Spleen (tissue), 11 donors: ENCODE results near the gene ACOX3. TPM values are rescaled to one million over a fixed set of nuclear protein-coding genes. Genes with fewer than 3 reads are reported as not detected.

Experiments
- DNase-seq: peaks from one replicate; pipeline ENCODE4 v3.0.0-alpha.2; 2020
- H3K27ac ChIP-seq, 8 donors: fragments of 200-600 bp; sonication (generic) in 7 of 8; 1 replicate in 4 of 8; 2 replicates in 4 of 8; pipeline versions ENCODE4 v1.5.0 to v1.8.0; 2016 to 2021; ENCODE audit warnings: inconsistent platforms in 4 of 8, mild to moderate bottlenecking in 4 of 8, moderate library complexity in 1 of 8
- H3K27me3 ChIP-seq, 7 donors: fragments of 200-600 bp; sonication (generic) in 6 of 7; replicated peaks in 1 of 7; 1 replicate in 4 of 7; 2 replicates in 3 of 7; pipeline versions ENCODE4 v1.5.0 to v1.8.0; 2016 to 2021; ENCODE audit warnings: inconsistent platforms in 3 of 7, mild to moderate bottlenecking in 1 of 7
- H3K36me3 ChIP-seq, 6 donors: fragments of 200-600 bp; sonication (generic) in 5 of 6; 1 replicate in 4 of 6; 2 replicates in 2 of 6; pipeline versions ENCODE4 v1.5.0 to v1.8.0; 2016 to 2021; ENCODE audit warnings: inconsistent platforms in 2 of 6
- H3K4me1 ChIP-seq, 6 donors: fragments of 200-600 bp; sonication (generic) in 5 of 6; 1 replicate in 3 of 6; 2 replicates in 3 of 6; pipeline versions ENCODE4 v1.5.0 to v1.8.0; 2016 to 2021; ENCODE audit warnings: inconsistent platforms in 3 of 6
- H3K4me3 ChIP-seq, 8 donors: fragments of 200-600 bp; sonication (generic) in 7 of 8; 1 replicate in 4 of 8; 2 replicates in 4 of 8; pipeline versions ENCODE4 v1.5.0 to v1.8.0; 2016 to 2021; ENCODE audit warnings: inconsistent platforms in 4 of 8, mild to moderate bottlenecking in 4 of 8, moderate library complexity in 2 of 8
- H3K9me3 ChIP-seq, 8 donors: fragments of 200-600 bp; sonication (generic) in 7 of 8; 1 replicate in 4 of 8; 2 replicates in 4 of 8; pipeline versions ENCODE4 v1.5.0 to v1.8.0; 2016 to 2021; ENCODE audit warnings: inconsistent platforms in 4 of 8
- POLR2A ChIP-seq, 3 donors: fragments of 450-650 bp; IDR thresholded peaks; one replicate each; pipeline ENCODE4 v1.5.1; 2017; ENCODE audit warnings: antibody characterized with exemption in 3 of 3, mild to moderate bottlenecking in 1 of 3
- POLR2AphosphoS5 ChIP-seq, 3 donors: sonication (generic); formaldehyde crosslinking; IDR thresholded peaks; one replicate each; pipeline ENCODE4 v1.5.1; 2017; ENCODE audit warnings: antibody characterized with exemption in 3 of 3
- WGBS, 5 donors: extraction: QIAGEN DNeasy Blood & Tissue Kit in 3 of 5; methylation state at CpG; one replicate each; pipeline versions ENCODE4 v1.1.5 to v1.1.7; 2013 to 2018; 5-methylcytosine and 5-hydroxymethylcytosine counted together
- intact Hi-C: fragments of 100-400 bp; cut with DNase I; formaldehyde crosslinking; loops from one replicate; pipeline ENCODE4 v1.15.0; 2023; ENCODE audit warnings: low total_unique reads
- polyA plus RNA-seq, 3 donors: library from polyadenylated mRNA; stranded (reverse); fragments of 200-250 nt; gene quantifications; one replicate each; pipeline ENCODE4 v1.2.1, GENCODE V29; 2013
- total RNA-seq, 7 donors: library from RNA; depleted of rRNA in 3 of 7; stranded (reverse); fragments of >200 nt in 3 of 7; fragmentation: NEBNext Ultra II Directional in 4 of 7; extraction: Animal tissue kit (Norgen Biotek cat#: 25700) in 4 of 7; gene quantifications; one replicate each; pipeline versions ENCODE4 v1.1.0 to v1.2.1, GENCODE V29; 2016 to 2021
- TF ChIP-seq, protein P1 (sequence below), 11 experiments: fragments of 200-600 bp in 7 of 11; fragments of 450-650 bp in 4 of 11; sonication (generic) in 4 of 11; IDR thresholded peaks in 8 of 11; conservative IDR thresholded peaks in 3 of 11; 1 replicate in 7 of 11; 2 replicates in 4 of 11; pipeline versions ENCODE4 v1.4.0 to v1.8.0; 2016 to 2021; ENCODE audit warnings: antibody characterized with exemption in 11 of 11, inconsistent platforms in 4 of 11, mild to moderate bottlenecking in 1 of 11
- donor health status: healthy with polysubstance abuse.
- donor health status: DM: no; HTN: no; CAD: no; lungs with moderate emphysema.
- donor health status: DM: no; HTN: no; CAD: no.
- donor health status: Bipolar disorder and iron deficiency.
- donor health status: healthy.
- donor health status: DM: no; HTN: no; CAD: no.
- donor health status: DM: yes; HTN: yes; CAD: no.

ACOX3 gene
- total and polyA plus RNA-seq, 10 donors: 11.3 to 26.5 (median 19.7) TPM

DNA sequence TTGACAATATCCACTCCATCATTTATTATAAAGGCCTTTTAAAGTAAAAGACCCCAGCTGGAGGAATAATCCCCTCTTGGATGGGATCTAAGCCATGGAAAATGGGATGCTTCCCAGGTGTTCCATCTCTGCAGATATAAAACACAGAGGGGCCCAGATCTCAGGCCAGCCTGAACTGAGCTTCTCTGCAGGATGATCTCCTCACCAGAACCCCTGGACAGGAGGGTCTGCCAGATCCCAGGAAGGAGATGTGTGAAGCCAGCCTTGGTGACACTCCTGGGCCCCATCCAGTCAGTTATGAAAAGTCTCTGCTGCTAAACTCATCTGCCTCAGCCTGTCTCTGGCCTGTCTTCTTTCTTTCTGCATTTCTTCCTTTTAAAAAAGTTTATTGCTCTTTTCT lies 114.3 kb downstream of the ACOX3 start:
- Histone ChIP-seq H3K27ac (no peak overlapping the region), H3K4me3 (no peak overlapping the region), H3K27me3 (no peaks in the 10 kb centered on the region), H3K36me3 (no peaks in the 10 kb centered on the region), H3K4me1 (peaks cover 0 to 8% (median 0%) of the 10 kb centered on the region in 6 donors), H3K9me3 (peaks cover 0 to 9% (median 0%) of the 10 kb centered on the region in 8 donors)
- DNase-seq: no peak
- TF ChIP-seq, protein P1, sequence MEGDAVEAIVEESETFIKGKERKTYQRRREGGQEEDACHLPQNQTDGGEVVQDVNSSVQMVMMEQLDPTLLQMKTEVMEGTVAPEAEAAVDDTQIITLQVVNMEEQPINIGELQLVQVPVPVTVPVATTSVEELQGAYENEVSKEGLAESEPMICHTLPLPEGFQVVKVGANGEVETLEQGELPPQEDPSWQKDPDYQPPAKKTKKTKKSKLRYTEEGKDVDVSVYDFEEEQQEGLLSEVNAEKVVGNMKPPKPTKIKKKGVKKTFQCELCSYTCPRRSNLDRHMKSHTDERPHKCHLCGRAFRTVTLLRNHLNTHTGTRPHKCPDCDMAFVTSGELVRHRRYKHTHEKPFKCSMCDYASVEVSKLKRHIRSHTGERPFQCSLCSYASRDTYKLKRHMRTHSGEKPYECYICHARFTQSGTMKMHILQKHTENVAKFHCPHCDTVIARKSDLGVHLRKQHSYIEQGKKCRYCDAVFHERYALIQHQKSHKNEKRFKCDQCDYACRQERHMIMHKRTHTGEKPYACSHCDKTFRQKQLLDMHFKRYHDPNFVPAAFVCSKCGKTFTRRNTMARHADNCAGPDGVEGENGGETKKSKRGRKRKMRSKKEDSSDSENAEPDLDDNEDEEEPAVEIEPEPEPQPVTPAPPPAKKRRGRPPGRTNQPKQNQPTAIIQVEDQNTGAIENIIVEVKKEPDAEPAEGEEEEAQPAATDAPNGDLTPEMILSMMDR (IDR thresholded peaks at IDR 0.05 in 8 of 11, conservative IDR thresholded peaks at IDR 0.05 in 3 of 11): no peak
- TF ChIP-seq POLR2A (IDR thresholded peaks at IDR 0.05): no peak
- no peak for TF ChIP-seq POLR2AphosphoS5 (IDR thresholded peaks at IDR 0.05)
- intact Hi-C loops: no loop called here

DNA sequence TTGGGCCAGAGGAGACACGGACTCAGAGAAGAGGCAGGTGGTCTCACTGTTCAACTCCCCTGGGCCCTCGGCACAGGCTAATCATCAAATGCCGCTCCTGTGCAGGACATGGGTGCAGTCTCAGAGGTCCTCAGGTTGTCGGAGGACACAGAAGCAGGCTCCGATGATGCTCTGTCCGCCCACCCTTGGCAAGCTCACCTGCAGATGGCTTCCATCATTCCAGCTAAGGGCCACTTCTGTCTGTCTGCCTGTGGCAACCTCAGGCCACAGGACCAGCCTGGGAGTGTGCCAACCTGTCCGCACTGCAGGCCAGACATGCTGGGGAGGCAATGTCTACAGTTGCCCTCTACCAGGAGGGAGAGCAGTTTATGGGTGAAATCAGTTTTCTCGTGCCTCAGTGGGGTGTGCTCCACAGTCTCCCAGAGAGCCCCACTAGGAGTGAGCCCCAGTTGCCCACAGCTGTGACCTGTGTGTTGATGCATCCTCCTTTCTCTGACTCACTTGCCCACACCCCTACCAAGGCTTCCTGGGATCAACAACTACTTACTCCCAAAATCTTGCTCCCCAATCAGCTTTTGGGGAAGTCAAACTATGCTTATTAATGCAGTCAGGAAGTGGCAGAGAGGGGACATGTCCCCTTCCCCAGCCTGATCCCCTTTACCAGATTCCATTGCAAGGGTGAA lies 115.1 kb downstream of the ACOX3 start:
- DNase-seq: peak; percentile 46
- H3K36me3 ChIP-seq: no peaks in the 10 kb centered on the region
- peaks cover 0 to 9% (median 0%) of the 10 kb centered on the region in 8 donors for H3K9me3 ChIP-seq
- H3K4me3 ChIP-seq: no peak overlapping the region
- intact Hi-C loops: no loop called here
- TF ChIP-seq POLR2A (IDR thresholded peaks at IDR 0.05) (no peak), POLR2AphosphoS5 (IDR thresholded peaks at IDR 0.05) (no peak)
- TF ChIP-seq, protein P1 (IDR thresholded peaks at IDR 0.05 in 8 of 11, conservative IDR thresholded peaks at IDR 0.05 in 3 of 11): no peak
- H3K4me1 ChIP-seq: peaks cover 0 to 7% (median 0%) of the 10 kb centered on the region in 6 donors
- H3K27ac ChIP-seq: no peak overlapping the region
- H3K27me3 ChIP-seq: no peaks in the 10 kb centered on the region
- 71 to 89% (median 79%) methylated on average over 6 to 8 of the region's 8 CpGs for WGBS, 5 donors

GRCh38 chr4:8324640-8325239 lies 115.8 kb downstream of the ACOX3 start:
- Histone ChIP-seq H3K27ac (no peak overlapping the region), H3K36me3 (no peaks in the 10 kb centered on the region), H3K4me1 (peaks cover 0 to 11% (median 0%) of the 10 kb centered on the region in 6 donors), H3K4me3 (no peak overlapping the region), H3K9me3 (peaks cover 0 to 9% (median 0%) of the 10 kb centered on the region in 8 donors), H3K27me3 (no peaks in the 10 kb centered on the region)
- WGBS, 5 donors: 79 to 93% (median 88%) methylated on average over 6 of the region's 6 CpGs
- TF ChIP-seq POLR2AphosphoS5 (IDR thresholded peaks at IDR 0.05) (no peak), POLR2A (IDR thresholded peaks at IDR 0.05) (no peak)
- TF ChIP-seq, protein P1 (IDR thresholded peaks at IDR 0.05 in 8 of 11, conservative IDR thresholded peaks at IDR 0.05 in 3 of 11): no peak
- intact Hi-C loops: no loop called here
- no peak for DNase-seq

DNA sequence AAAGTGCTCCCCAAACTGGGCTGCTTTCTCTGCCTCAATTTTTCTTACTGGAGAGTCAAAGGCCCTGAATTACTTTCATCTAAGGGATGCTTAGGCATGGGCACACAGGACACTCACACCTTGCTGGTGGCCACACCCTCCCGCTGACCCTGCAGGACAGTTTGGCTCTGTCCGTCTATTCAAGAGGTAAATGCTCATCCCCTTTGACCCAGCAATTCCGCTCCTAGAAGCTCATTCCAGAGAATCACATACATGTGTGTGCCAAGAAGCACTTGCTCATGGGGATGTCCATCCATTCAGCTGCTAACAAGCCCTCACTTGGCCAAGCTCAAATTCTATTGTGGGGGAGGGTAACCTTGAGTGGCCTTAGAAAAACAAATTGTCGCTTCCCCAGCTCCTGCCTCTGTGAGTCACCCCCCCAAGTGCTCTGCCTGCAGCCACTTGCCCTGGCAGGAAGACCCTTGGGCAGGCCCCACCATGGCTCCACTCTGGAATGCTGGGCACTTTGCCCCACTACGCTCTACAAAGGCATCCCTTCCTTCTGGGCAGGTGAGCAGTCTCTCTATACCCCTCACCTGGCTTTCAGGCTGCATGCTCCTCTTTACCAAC lies 116.5 kb downstream of the ACOX3 start:
- H3K9me3 ChIP-seq: peaks cover 0 to 9% (median 0%) of the 10 kb centered on the region in 8 donors
- intact Hi-C loops: no loop called here
- WGBS, 5 donors: 73 to 95% (median 78%) methylated on average over 5 of the region's 5 CpGs
- H3K36me3 ChIP-seq: no peaks in the 10 kb centered on the region
- H3K4me1 ChIP-seq: peaks cover 0 to 18% (median 0%) of the 10 kb centered on the region in 6 donors
- no peak for TF ChIP-seq POLR2A (IDR thresholded peaks at IDR 0.05)
- TF ChIP-seq, protein P1 (IDR thresholded peaks at IDR 0.05 in 8 of 11, conservative IDR thresholded peaks at IDR 0.05 in 3 of 11): no peak
- TF ChIP-seq POLR2AphosphoS5 (IDR thresholded peaks at IDR 0.05): no peak
- no peak overlapping the region for H3K4me3 ChIP-seq
- H3K27ac ChIP-seq: no peak overlapping the region
- no peaks in the 10 kb centered on the region for H3K27me3 ChIP-seq
- DNase-seq: peak; percentile 23
